Measurements from ENCODE around the gene TMEM81. TPM values are rescaled to one million over a fixed set of nuclear protein-coding genes. Genes with fewer than 3 reads are reported as not detected.

TMEM81 gene
- total and polyA plus RNA-seq, 4 donors: 0.78 to 2.8 (median 0.89) TPM

DNA sequence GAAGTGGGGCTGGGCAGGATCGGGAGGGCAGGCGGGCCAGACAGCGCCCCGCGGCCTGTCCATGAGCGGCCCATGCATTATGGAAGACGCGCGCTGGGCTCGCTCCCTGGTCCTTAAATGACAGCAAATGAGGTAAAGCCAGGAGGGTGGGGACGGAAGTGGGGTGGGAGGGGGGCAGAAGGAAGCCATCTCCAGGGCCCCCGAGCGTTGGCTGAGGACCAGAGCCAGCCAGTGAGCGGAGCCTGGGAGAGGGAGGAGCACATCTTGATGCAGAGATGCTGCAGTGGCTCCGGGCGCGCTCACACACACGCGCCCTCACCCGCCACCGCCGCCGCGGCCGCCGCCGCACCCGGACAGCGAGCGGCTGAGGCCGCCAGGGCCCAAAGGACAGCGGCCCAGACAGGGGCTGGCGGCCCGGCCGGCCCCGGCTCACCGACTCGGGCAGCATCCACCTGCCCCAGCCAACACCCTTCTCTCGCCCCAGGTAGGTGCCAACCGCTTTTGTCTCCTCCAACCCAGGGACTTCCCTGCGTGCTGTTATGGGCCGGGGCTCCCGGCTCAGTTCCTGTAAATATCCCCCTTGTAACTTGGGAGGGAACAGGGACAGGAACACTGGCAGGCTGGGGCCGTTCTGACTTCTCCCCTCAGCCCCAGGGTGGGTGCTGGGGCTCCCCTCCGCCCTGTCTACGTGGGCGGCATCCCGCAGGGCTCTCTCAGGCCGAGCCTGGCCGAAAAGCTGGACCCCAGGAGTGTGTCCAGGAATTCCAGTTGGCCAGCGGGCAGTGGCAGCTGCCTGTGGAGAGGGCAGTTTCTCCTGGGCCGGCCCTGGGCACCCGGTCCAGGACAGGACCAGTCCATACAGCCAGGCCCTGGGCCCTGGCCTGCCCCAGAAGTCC lies 41.1 kb downstream of the TMEM81 start, which contains the start of gene CNTN2:
Gene CNTN2, plus strand, starts transcription at position 302 of the 896 bp plus-strand sequence. CDS start 9,974 bp downstream, outside the sequence.
- Histone ChIP-seq H3K27ac (ENCODE audit: low read depth in 1 of 2, low read length in 2 of 2) (no peak within 1 kb of the TSS), H3K9me3 (ENCODE audit: control insufficient read depth in 4 of 4, low read length in 3 of 4) (no peaks in the 10 kb centered on the region), H3K36me3 (ENCODE audit: control insufficient read depth in 4 of 4, insufficient read depth in 3 of 4, low read depth in 1 of 4, low read length in 3 of 4) (no peaks in the 10 kb centered on the region), H3K4me3 (ENCODE audit: low read depth in 1 of 3, low read length in 3 of 3) (no peak within 1 kb of the TSS), H3K4me1 (ENCODE audit: control insufficient read depth in 4 of 4, insufficient read depth in 4 of 4, low read length in 3 of 4) (peaks cover 8 to 31% (median 24%) of the 10 kb centered on the region in 4 donors), H3K27me3 (ENCODE audit: control insufficient read depth in 4 of 4, insufficient read depth in 4 of 4, low read length in 3 of 4) (no peaks in the 10 kb centered on the region), H3K9ac (ENCODE audit: low read depth in 1 of 2, low read length in 2 of 2) (no peak within 1 kb of the TSS)
- 50% methylated on average over 53 of the region's 53 CpGs for whole genome bisulfite sequencing
- TF ChIP-seq RXRA (IDR thresholded peaks at IDR 0.05) (no peak), FOXA2 (IDR thresholded peaks at IDR 0.05) (no peak), GABPA (IDR thresholded peaks at IDR 0.05 in 1 of 2, conservative IDR thresholded peaks at IDR 0.05 in 1 of 2) (no peak), JUND (IDR thresholded peaks at IDR 0.05) (no peak), SP1 (IDR thresholded peaks at IDR 0.05) (no peak), EGR1 (IDR thresholded peaks at IDR 0.05; ENCODE audit: low read depth in 2 of 2) (no peak)
- no peak for DNase-seq (ENCODE audit: low spot score)

DNA sequence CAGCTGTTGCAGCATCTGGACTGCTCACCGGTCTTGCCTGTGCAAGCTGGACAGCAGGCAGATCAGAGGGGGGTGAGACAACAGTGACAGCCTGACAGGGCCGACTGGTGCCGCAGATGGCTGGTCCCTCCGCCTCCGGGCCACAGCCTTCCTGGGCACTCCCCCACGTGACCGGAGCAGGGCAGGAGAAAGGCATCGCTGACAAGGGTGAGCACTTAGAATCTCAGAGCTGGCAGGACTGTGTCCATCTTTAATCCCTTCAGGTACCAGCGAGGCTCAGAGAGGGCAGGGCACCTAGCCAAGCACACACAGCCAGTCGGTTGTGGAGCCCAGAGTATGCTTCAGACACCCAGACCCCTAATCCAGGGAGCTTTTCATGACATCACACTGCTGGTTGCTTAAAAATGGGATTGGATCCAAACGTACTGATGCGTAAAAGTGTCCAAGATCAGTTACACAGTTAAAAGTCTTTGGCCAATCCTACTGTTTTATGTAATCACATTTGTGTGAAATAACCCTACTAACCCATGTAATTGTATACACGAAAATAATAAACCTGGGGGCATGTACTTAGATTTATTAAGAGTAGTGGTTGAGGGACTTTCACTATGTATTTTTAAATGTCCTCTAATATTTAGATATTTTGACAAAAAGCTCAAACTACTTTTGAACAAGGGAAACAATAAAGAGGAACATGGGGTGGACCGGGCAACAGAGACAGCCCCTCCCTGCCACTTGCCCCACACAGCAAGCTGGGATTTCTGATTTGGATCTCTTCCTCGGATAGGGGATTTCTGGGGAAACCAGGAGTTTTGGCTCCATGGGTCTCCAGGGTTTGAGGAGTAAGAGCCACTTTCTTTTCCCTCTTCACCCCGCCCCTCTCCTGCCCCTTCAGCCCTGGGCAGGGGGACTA lies 42.0 kb downstream of the TMEM81 start:
- no peak overlapping the region for H3K9ac ChIP-seq (ENCODE audit: low read depth in 1 of 2, low read length in 2 of 2)
- DNase-seq (ENCODE audit: low spot score): no peak
- H3K9me3 ChIP-seq (ENCODE audit: control insufficient read depth in 4 of 4, low read length in 3 of 4): no peaks in the 10 kb centered on the region
- WGBS: 77% methylated on average over 16 of the region's 16 CpGs
- H3K27ac ChIP-seq (ENCODE audit: low read depth in 1 of 2, low read length in 2 of 2): no peak overlapping the region
- no peaks in the 10 kb centered on the region for H3K27me3 ChIP-seq (ENCODE audit: control insufficient read depth in 4 of 4, insufficient read depth in 4 of 4, low read length in 3 of 4)
- H3K4me1 ChIP-seq (ENCODE audit: control insufficient read depth in 4 of 4, insufficient read depth in 4 of 4, low read length in 3 of 4): peaks cover 12 to 41% (median 32%) of the 10 kb centered on the region in 4 donors
- no peak for TF ChIP-seq JUND (IDR thresholded peaks at IDR 0.05)
- TF ChIP-seq, protein P1, sequence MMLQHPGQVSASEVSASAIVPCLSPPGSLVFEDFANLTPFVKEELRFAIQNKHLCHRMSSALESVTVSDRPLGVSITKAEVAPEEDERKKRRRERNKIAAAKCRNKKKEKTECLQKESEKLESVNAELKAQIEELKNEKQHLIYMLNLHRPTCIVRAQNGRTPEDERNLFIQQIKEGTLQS (IDR thresholded peaks at IDR 0.05): no peak
- TF ChIP-seq TAF1 (conservative IDR thresholded peaks at IDR 0.05): no peak
- no peak for TF ChIP-seq EGR1 (IDR thresholded peaks at IDR 0.05; ENCODE audit: low read depth in 2 of 2)
- TF ChIP-seq, protein P2, sequence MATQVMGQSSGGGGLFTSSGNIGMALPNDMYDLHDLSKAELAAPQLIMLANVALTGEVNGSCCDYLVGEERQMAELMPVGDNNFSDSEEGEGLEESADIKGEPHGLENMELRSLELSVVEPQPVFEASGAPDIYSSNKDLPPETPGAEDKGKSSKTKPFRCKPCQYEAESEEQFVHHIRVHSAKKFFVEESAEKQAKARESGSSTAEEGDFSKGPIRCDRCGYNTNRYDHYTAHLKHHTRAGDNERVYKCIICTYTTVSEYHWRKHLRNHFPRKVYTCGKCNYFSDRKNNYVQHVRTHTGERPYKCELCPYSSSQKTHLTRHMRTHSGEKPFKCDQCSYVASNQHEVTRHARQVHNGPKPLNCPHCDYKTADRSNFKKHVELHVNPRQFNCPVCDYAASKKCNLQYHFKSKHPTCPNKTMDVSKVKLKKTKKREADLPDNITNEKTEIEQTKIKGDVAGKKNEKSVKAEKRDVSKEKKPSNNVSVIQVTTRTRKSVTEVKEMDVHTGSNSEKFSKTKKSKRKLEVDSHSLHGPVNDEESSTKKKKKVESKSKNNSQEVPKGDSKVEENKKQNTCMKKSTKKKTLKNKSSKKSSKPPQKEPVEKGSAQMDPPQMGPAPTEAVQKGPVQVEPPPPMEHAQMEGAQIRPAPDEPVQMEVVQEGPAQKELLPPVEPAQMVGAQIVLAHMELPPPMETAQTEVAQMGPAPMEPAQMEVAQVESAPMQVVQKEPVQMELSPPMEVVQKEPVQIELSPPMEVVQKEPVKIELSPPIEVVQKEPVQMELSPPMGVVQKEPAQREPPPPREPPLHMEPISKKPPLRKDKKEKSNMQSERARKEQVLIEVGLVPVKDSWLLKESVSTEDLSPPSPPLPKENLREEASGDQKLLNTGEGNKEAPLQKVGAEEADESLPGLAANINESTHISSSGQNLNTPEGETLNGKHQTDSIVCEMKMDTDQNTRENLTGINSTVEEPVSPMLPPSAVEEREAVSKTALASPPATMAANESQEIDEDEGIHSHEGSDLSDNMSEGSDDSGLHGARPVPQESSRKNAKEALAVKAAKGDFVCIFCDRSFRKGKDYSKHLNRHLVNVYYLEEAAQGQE (IDR thresholded peaks at IDR 0.05): no peak
- no peak for TF ChIP-seq HNF4G (IDR thresholded peaks at IDR 0.05)
- no peak for TF ChIP-seq RAD21 (IDR thresholded peaks at IDR 0.05)
- no peak for TF ChIP-seq FOXA2 (IDR thresholded peaks at IDR 0.05)
- no peak for TF ChIP-seq NR2F2 (IDR thresholded peaks at IDR 0.05)
- no peak for TF ChIP-seq GABPA (IDR thresholded peaks at IDR 0.05 in 1 of 2, conservative IDR thresholded peaks at IDR 0.05 in 1 of 2)
- no peak for TF ChIP-seq RXRA (IDR thresholded peaks at IDR 0.05)
- TF ChIP-seq YY1 (IDR thresholded peaks at IDR 0.05): no peak
- TF ChIP-seq ZBTB33 (IDR thresholded peaks at IDR 0.05): no peak
- no peak for TF ChIP-seq SP1 (IDR thresholded peaks at IDR 0.05)
- TF ChIP-seq FOXA1 (IDR thresholded peaks at IDR 0.05): no peak
- TF ChIP-seq MAX (IDR thresholded peaks at IDR 0.05): no peak
- TF ChIP-seq HNF4A (conservative IDR thresholded peaks at IDR 0.05): no peak
- TF ChIP-seq CTCF (IDR thresholded peaks at IDR 0.05; ENCODE audit: low read depth, low read length, missing input control): no peak
- H3K4me3 ChIP-seq (ENCODE audit: low read depth in 1 of 3, low read length in 3 of 3): no peak overlapping the region
- no peaks in the 10 kb centered on the region for H3K36me3 ChIP-seq (ENCODE audit: control insufficient read depth in 4 of 4, insufficient read depth in 3 of 4, low read depth in 1 of 4, low read length in 3 of 4)
